ENCODE data around the gene SMC5.
"Not testable (repeated sequence)": the region's sequence is repeated elsewhere in the genome, so short reads cannot be mapped to it uniquely, and the experiment has no call there.

SMC5 gene

GRCh38 chr9:70374962-70375618, 116.3 kb downstream of the SMC5 start:
- DNase-seq = no peak

- no peak for DNase-seq
Measured at GRCh38 chr9:70382046-70382708, 123.4 kb downstream of the SMC5 start.

DNA sequence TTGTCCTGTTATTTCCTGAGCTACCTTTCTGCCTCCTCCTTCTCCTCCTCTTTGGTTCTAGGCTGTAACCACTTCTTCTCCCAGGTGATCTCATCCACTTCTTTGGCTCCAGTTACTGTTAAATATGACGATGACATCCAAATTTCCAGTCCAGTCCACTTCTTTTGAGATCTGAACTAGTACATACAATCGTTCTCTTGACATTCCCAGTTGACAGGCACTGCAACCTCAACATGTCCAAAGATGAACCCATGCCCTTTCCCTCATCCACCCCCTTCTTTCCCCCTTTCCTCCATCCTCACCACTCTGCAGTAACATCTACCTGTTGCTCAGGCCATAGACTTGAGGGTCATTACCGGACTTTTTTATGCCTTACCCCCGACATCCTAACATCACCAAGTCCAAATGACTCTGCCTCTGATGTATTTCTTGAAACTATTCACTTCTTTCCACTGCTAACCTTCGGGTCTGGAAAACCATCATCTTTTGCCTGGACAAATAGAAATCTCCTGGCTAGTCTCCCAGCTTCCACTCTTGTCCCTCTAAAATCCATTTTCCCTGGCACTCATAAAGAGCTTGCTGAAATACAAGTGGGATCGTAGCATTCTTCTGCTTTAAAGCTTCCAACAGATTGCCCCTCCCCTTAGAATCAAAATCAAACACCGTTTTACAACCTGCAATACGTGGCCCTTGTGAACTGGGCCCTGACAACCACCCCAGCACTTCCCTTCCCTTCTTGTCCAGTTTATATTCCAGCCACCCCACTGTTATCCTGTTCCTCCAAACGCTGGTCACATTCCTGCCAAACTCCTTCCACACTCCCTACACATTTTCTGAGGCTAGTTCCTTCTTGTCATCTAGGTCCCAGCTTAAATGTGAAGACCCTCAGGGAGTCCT, 124.2 kb downstream of the SMC5 start:
- no peak for DNase-seq

GRCh38 chr9:70385426-70385825, 126.6 kb downstream of the SMC5 start:
- DNase-seq = no peak

- no peak for DNase-seq
Measured at GRCh38 chr9:70387663-70388062, 128.9 kb downstream of the SMC5 start.

GRCh38 chr9:70389188-70389587, 130.4 kb downstream of the SMC5 start:
- DNase-seq = no peak

DNA sequence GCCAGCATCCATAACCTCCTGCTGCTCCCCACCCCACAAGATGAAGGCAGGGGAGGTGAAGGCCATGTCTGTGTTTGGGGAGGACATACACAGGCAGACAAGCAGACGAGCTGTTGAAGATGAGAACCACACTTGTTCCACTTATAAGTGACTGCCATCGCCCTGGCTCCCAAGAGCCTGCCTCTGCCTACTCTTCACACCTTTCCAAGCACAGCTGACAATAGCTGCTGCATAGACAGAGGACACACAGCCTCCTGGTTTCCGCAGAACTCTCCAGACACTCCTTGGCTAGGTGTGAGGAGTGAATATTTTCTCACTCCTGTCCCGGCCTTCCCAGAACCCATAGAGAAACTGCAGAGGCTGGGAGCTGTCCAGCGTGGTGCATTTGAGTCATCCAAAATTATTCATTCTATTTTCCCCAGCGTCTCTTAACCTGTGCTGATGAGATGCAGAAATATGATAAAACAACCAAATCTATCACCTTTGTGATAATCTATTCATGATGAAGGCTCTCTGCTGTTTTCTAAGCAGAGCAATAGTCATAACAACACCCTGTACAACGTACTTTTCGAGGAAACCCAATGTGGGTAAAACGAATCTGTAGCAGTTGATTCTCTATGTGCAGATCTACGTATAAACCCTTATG, 131.0 kb downstream of the SMC5 start:
- DNase-seq = no peak

DNA sequence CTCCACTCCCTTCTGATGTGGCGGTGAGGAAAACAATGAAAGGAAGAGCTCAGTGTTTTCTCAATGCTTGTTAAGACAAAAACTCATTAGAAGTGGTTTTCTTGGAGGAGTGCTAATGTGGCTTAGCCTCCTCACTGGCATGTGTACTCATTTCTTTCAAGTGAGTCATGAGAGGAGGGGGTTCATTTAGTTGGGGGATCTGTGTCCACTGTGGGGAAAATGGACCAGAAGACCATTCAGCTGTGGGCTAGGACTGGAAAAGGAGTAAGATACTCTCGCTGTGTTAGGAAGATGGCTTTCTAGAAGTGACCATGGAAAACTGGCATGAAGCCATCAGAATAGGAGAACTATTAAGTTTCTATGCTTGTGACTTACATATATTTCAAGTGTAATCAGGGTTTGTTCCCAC, 132.2 kb downstream of the SMC5 start:
- no peak for DNase-seq

DNA sequence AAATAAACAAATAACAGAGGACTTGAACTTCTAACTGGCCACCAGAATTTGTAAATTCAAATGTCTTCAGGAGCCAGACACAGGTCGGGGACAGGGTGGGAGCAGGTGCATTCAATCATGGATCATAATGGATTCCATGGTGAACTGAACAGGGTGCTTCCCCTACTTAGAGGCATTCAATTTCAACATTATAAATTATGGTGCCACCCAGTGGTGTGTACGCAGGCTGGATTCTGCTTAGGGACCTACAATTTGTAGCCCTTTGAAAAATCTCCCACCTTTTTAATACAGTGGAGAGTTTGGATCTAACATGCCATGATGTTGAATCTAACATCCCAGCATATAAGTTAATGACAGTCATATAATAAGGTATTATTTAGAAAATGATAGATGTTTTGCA, 133.4 kb downstream of the SMC5 start:
- peak; percentile 17 for DNase-seq

DNA sequence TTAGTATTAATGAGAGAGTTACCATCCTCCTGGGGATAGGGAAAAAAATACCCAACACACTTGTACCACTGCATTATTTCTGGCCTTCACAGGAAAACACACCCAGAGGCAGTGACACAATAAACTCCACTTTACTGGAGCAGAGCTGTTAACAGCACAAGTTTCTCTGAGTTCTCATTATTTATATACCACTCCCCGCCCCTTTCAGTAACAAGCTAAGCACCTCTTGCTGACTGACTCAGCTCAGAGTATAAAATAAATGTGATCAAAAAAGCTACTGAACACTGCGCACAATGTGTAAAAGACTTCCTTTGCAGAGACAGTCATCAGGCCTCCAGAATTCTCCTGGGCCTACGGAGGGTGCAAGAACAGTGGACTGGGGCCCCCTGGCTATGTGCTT, 134.1 kb downstream of the SMC5 start:
- DNase-seq = no peak

DNA sequence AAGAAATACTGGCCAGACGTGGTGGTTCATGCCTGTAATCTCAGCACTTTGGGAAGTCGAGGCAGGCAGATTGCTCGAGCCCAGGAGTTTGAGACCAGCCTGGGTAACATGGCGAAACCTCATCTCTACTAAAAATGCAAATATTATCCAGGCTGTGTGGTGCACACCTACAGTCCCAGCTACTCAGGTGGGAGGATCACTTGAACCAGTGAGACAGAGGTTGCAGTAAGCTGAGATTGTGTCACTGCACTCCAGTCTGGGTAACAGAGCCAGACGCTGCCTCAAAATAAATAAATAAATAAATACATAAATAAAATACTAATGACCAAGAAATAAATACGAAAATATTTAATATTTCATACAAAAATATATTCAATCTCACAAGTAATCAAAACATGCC, 136.9 kb downstream of the SMC5 start:
- DNase-seq = no peak

DNA sequence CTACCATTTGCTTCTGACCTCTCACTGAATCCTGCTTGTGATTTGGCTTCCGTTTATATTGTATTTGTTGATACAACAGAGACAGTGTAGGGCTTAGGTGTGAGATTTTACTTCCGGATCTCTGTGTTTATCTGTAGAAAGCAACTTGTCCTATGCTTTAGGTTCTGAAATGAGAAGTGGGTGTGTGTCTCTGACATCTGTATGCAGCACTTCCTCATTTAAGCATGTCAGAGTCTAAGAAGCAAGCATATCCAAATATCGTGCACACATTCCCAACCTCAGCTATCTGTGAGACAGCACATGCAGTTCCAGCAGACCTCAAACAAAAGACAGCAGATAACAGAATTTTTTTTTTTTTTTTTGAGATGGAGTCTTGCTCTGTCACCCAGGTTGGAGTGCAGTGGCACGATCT, 139.4 kb downstream of the SMC5 start:
- DNase-seq = no peak

DNA sequence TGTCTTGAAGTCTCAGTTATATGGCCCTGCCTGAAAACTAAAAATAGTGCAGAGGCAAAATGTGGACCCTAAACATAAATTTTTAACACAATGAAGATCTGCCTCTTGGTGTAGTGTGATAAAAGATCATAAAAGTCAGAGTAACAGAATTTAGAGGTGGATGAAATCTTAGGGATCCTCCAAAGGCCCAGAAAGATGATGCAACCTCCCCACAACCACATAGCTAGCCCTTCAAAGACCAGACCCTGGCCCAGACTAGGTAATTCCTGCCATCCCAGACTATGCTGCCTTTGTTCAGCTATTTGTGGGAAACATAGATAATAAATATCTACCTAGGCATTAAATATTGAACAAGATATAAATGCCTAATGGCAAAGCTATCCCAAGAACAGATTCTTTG, 140.4 kb downstream of the SMC5 start:
- no peak for DNase-seq

DNA sequence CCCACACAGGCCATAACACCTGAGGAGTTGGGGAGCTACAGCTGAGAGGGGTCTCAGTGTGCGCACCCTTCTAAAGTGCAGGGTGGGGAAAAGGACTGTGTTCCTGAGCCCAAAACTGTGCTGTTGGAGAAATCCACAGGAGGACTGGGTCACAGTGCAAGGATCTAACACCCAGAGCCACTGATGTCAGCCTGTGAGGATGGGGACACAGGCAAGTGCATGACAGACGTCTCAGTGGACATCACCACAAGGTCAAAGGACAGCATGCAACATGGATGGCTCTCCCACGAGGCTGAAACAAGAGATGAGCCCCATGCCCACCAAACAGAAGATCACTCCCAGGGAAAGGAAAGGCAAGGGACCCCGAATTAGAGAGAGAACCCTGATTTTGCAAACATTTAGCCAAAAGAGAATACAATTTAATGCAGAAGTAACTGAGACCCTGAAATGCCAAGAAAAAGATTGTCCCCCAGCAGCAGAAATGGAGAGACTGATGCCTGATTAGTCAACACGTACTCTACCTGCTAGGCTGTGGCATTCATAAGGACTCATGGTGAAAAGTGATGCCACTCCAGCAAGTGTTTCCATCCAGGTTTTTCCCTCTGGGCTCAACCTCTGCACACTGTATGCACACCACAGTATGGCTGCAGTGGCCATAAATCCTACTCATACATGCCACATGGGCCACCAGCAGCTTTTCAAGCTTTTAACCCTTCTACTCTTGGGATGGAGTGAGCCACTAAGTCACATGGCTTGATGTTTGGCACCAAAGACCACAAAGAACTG, 141.5 kb downstream of the SMC5 start:
- no peak for DNase-seq

- not testable (repeated sequence) for DNase-seq
Measured at GRCh38 chr9:70401241-70401640, 142.5 kb downstream of the SMC5 start.

GRCh38 chr9:70402213-70402612, 143.4 kb downstream of the SMC5 start:
- DNase-seq = no peak

DNA sequence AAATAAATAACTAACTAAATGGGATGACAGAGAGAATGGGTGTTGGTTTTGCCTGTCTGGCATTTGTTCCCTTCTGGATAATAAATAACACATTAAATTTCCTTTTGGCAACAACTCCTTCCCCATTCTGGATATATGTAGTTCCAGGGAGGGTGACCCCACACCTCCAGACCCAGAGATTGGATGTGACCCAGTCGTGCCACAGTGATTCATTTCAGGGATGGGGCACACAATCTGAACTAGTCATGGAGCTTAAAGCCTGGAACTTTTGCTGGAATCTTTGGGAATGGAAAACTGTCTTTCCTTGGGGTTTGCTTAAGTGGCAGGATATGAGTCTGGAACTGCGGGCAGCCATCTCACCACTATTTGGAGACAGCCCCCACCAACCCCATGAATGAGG, 144.4 kb downstream of the SMC5 start:
- no peak for DNase-seq

DNA sequence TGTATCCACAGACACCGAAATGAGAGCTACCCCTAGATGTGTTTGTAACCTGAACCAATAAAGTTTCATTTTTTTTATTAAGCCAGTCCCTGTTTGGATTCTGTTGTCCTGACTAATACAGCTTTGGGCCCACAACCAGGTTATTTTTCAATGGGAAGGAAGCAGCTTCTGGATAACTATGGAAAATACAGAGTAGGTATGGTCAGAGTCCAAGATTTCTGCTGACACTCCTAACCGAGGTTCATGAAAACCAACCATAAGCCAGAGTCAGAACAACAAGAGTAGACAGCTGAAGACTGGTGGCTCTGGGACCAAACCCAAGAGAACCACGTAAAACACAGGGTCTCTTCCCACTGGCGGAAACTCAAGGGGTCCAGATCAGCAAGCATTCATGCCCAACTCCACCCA, 144.8 kb downstream of the SMC5 start:
- DNase-seq = no peak

GRCh38 chr9:70404261-70404660, 145.5 kb downstream of the SMC5 start:
- DNase-seq = no peak

Measured in NCI-H1436 (cell line).